Endothelial cell of umbilical vein (primary cell): ENCODE data around the gene C2CD5.

Experiments
- CTCF ChIP-seq, 2 donors: IDR thresholded peaks; 1 replicate in 1 of 2; 2 replicates in 1 of 2; pipeline ENCODE4 v1.5.1; 2011; ENCODE audit warnings: low read length in 2 of 2, mild to moderate bottlenecking in 2 of 2, moderate library complexity in 2 of 2, control low read depth in 1 of 2, inconsistent platforms in 1 of 2, low read depth in 1 of 2; ENCODE audit not compliant: insufficient read depth in 1 of 2; ENCODE audit errors: extremely low read depth in 1 of 2
- EZH2 ChIP-seq: IDR thresholded peaks from 2 replicates; pipeline ENCODE4 v1.6.1; 2012; ENCODE audit warnings: borderline replicate concordance, low read depth, mild to moderate bottlenecking, moderate library complexity, low read length, inconsistent platforms; ENCODE audit not compliant: severe bottlenecking
- GATA2 ChIP-seq: IDR thresholded peaks from 2 replicates; pipeline ENCODE4 v1.7.0; 2011; ENCODE audit warnings: low read depth, mild to moderate bottlenecking, moderate library complexity, mixed read lengths, low read length; ENCODE audit not compliant: insufficient read length, insufficient read depth
- MAX ChIP-seq: IDR thresholded peaks from 2 replicates; pipeline ENCODE4 v1.6.1; 2011; ENCODE audit not compliant: insufficient read depth, insufficient read length
- MYC ChIP-seq: IDR thresholded peaks from one replicate; pipeline ENCODE4 v1.6.1; 2011; ENCODE audit warnings: mild to moderate bottlenecking, low read depth, low read length
- POLR2A ChIP-seq: IDR thresholded peaks from 2 replicates; pipeline ENCODE4 v1.6.1; 2012; ENCODE audit warnings: low read depth, mild to moderate bottlenecking, control low read depth, low read length
- POLR2AphosphoS5 ChIP-seq: IDR thresholded peaks from 2 replicates; pipeline ENCODE4 v1.6.1; 2012; ENCODE audit warnings: low read depth, mild to moderate bottlenecking, control low read depth, low read length, moderate library complexity; ENCODE audit not compliant: insufficient read depth

- no peak for TF ChIP-seq POLR2A
- no peak for TF ChIP-seq EZH2
- TF ChIP-seq CTCF (IDR thresholded peaks at IDR 0.05; ENCODE audit: extremely low read depth in 1 of 2, insufficient read depth in 1 of 2, low read depth in 1 of 2, low read length in 2 of 2): no peak
- TF ChIP-seq POLR2AphosphoS5: no peak
- no peak for TF ChIP-seq MAX
- no peak for TF ChIP-seq GATA2
- TF ChIP-seq MYC: no peak
These were observed 87.3 kb downstream of the C2CD5 start for GRCh38 chr12:22457085-22457484.
